KOPT-K1 (cell line): ENCODE data around the gene ASCC2.
"Not testable (repeated sequence)": the region's sequence is repeated elsewhere in the genome, so short reads cannot be mapped to it uniquely, and the experiment has no call there.

Source experiments
- H3K27ac ChIP-seq: fragments of 200-600 bp; sonication (generic); 2 replicates; pipeline ENCODE4 v1.5.1; 2016; ENCODE audit warnings: antibody characterized with exemption, mild to moderate bottlenecking, low read depth, low read length; ENCODE audit not compliant: poor library complexity, severe bottlenecking
- H3K36me3 ChIP-seq: fragments of 200-600 bp; sonication (generic); 2 replicates; pipeline ENCODE4 v1.5.1; 2017; ENCODE audit warnings: antibody characterized with exemption, mild to moderate bottlenecking, low read length, moderate library complexity; ENCODE audit not compliant: insufficient read depth
- H3K9me3 ChIP-seq: fragments of 200-600 bp; sonication (generic); 2 replicates; pipeline ENCODE4 v1.5.1; 2017; ENCODE audit warnings: antibody characterized with exemption, low read length, mild to moderate bottlenecking; ENCODE audit not compliant: insufficient read depth, poor library complexity, severe bottlenecking

ASCC2 gene

GRCh38 chr22:29867260-29867659 is 29.2 kb upstream of the ASCC2 start:
- Histone ChIP-seq H3K27ac (no peak overlapping the region), H3K9me3 (no peaks in the 10 kb centered on the region), H3K36me3 (no peaks in the 10 kb centered on the region)

GRCh38 chr22:29865572-29865971 is 27.5 kb upstream of the ASCC2 start:
- not testable (repeated sequence) for H3K27ac ChIP-seq, H3K36me3 ChIP-seq, H3K9me3 ChIP-seq

- Histone ChIP-seq H3K36me3 (no peaks in the 10 kb centered on the region), H3K27ac (no peak overlapping the region), H3K9me3 (no peaks in the 10 kb centered on the region)
Measured at GRCh38 chr22:29861672-29862297, 23.7 kb upstream of the ASCC2 start.

GRCh38 chr22:29860006-29860766 is 22.1 kb upstream of the ASCC2 start:
- no peak overlapping the region for H3K27ac ChIP-seq
- no peaks in the 10 kb centered on the region for H3K9me3 ChIP-seq
- H3K36me3 ChIP-seq, result no peaks in the 10 kb centered on the region

GRCh38 chr22:29859030-29859429 is 21.0 kb upstream of the ASCC2 start:
- H3K27ac ChIP-seq, H3K36me3 ChIP-seq, H3K9me3 ChIP-seq: not testable (repeated sequence)

- H3K27ac ChIP-seq, result no peak overlapping the region
- H3K9me3 ChIP-seq, result no peaks in the 10 kb centered on the region
- no peaks in the 10 kb centered on the region for H3K36me3 ChIP-seq
Measured at GRCh38 chr22:29856496-29856895, 18.4 kb upstream of the ASCC2 start.

- Histone ChIP-seq H3K9me3 (no peaks in the 10 kb centered on the region), H3K36me3 (no peaks in the 10 kb centered on the region), H3K27ac (no peak overlapping the region)
Measured at GRCh38 chr22:29855611-29856181, 17.6 kb upstream of the ASCC2 start.

GRCh38 chr22:29854432-29854831 is 16.4 kb upstream of the ASCC2 start:
- H3K27ac ChIP-seq, result no peak overlapping the region
- no peaks in the 10 kb centered on the region for H3K9me3 ChIP-seq
- H3K36me3 ChIP-seq, result no peaks in the 10 kb centered on the region

- H3K9me3 ChIP-seq, result peaks cover 7% of the 10 kb centered on the region
- H3K27ac ChIP-seq, result no peak overlapping the region
- H3K36me3 ChIP-seq, result no peaks in the 10 kb centered on the region
Measured at GRCh38 chr22:29848111-29848510, 10.0 kb upstream of the ASCC2 start.

GRCh38 chr22:29846290-29846689 is 8.2 kb upstream of the ASCC2 start:
- no peak overlapping the region for H3K27ac ChIP-seq
- peaks cover 7% of the 10 kb centered on the region for H3K9me3 ChIP-seq
- H3K36me3 ChIP-seq, result no peaks in the 10 kb centered on the region

- no peaks in the 10 kb centered on the region for H3K36me3 ChIP-seq
- H3K9me3 ChIP-seq, result peaks cover 7% of the 10 kb centered on the region
- no peak overlapping the region for H3K27ac ChIP-seq
Measured at GRCh38 chr22:29842740-29843139, 4.7 kb upstream of the ASCC2 start.

- H3K27ac ChIP-seq, result no peak overlapping the region
- H3K36me3 ChIP-seq, result no peaks in the 10 kb centered on the region
- H3K9me3 ChIP-seq, result peaks cover 7% of the 10 kb centered on the region
Measured at GRCh38 chr22:29842172-29842571, 4.1 kb upstream of the ASCC2 start.

- H3K27ac ChIP-seq, result no peak overlapping the region
- peaks cover 8% of the 10 kb centered on the region; the same call in 1 of the 2 replicates for H3K36me3 ChIP-seq
- no peaks in the 10 kb centered on the region for H3K9me3 ChIP-seq
Measured at GRCh38 chr22:29840498-29840897, 2.4 kb upstream of the ASCC2 start.

- Histone ChIP-seq H3K27ac (peak overlapping the region; percentile 62), H3K9me3 (no peaks in the 10 kb centered on the region), H3K36me3 (peaks cover 15% of the 10 kb centered on the region)
Measured at GRCh38 chr22:29839039-29839438, 965 bp upstream of the ASCC2 start.

GRCh38 chr22:29838599-29838956 is 504 bp upstream of the ASCC2 start:
- no peaks in the 10 kb centered on the region for H3K9me3 ChIP-seq
- H3K36me3 ChIP-seq, result peaks cover 20% of the 10 kb centered on the region
- H3K27ac ChIP-seq, result peak overlapping the region; percentile 62
